Karpas-422 (cell line): ENCODE results near the gene POU3F1. TPM values are rescaled to one million over a fixed set of nuclear protein-coding genes. Genes with fewer than 3 reads are reported as not detected.
A peak's percentile ranks its signal among the peaks of the same experiment; 100 is the strongest.

Source experiments
- DNase-seq: peaks from one replicate; pipeline ENCODE4 v3.0.0-alpha.2; 2015
- H2AFZ ChIP-seq: fragments of 200-600 bp; sonication (generic); 2 replicates; pipeline ENCODE4 v1.6.1; 2014; ENCODE audit warnings: antibody characterized with exemption, low read length, mixed read lengths
- H3K27ac ChIP-seq: fragments of 200-600 bp; sonication (generic); 2 replicates; pipeline ENCODE4 v1.5.1; 2014; ENCODE audit warnings: mild to moderate bottlenecking, low read length, moderate library complexity
- H3K27me3 ChIP-seq: fragments of 200-600 bp; sonication (generic); 2 replicates; pipeline ENCODE4 v1.6.1; 2014; ENCODE audit warnings: low read length, mixed read lengths
- H3K36me3 ChIP-seq: fragments of 200-600 bp; sonication (generic); 2 replicates; pipeline ENCODE4 v1.6.1; 2014; ENCODE audit warnings: low read length, mixed read lengths; ENCODE audit not compliant: insufficient read depth
- H3K4me1 ChIP-seq: fragments of 200-600 bp; sonication (generic); 2 replicates; pipeline ENCODE4 v1.6.1; 2014; ENCODE audit warnings: mild to moderate bottlenecking, low read length, mixed read lengths
- H3K4me2 ChIP-seq: fragments of 200-600 bp; sonication (generic); 2 replicates; pipeline ENCODE4 v1.6.1; 2014; ENCODE audit warnings: low read length, low read depth, mild to moderate bottlenecking; ENCODE audit not compliant: poor library complexity, severe bottlenecking
- H3K4me3 ChIP-seq: fragments of 200-600 bp; sonication (generic); 2 replicates; pipeline ENCODE4 v1.5.1; 2014; ENCODE audit warnings: mild to moderate bottlenecking, antibody characterized with exemption, low read length, mixed read lengths
- H3K79me2 ChIP-seq: fragments of 200-600 bp; sonication (generic); 2 replicates; pipeline ENCODE4 v1.6.1; 2014; ENCODE audit warnings: mild to moderate bottlenecking, low read length, mixed read lengths
- H3K9ac ChIP-seq: fragments of 200-600 bp; sonication (generic); 2 replicates; pipeline ENCODE4 v1.6.0; 2014; ENCODE audit warnings: low read length
- H3K9me2 ChIP-seq: fragments of 200-600 bp; sonication (generic), shearing (Covaris generic); replicated peaks from 2 replicates; pipeline ENCODE4 v1.6.0; 2014; ENCODE audit warnings: mild to moderate bottlenecking, low read length, moderate library complexity; ENCODE audit not compliant: insufficient read depth
- H3K9me3 ChIP-seq: fragments of 300-700, 200-600 bp; sonication (generic); 2 replicates; pipeline ENCODE4 v1.6.1; 2014; ENCODE audit warnings: low read length, mixed read lengths
- H4K20me1 ChIP-seq: fragments of 200-600 bp; sonication (generic); 2 replicates; pipeline ENCODE4 v1.6.1; 2014; ENCODE audit warnings: mild to moderate bottlenecking, antibody characterized with exemption, low read length, low read depth; ENCODE audit not compliant: insufficient read depth
- total RNA-seq: library from RNA; depleted of rRNA; stranded (reverse); fragments of >200 nt; shearing (Covaris generic); gene quantifications from 2 replicates; pipeline ENCODE4 v1.2.3, GENCODE V29; 2014; ENCODE audit warnings: low replicate concordance; rRNA removed

POU3F1 gene
- 0.07 TPM in 1 of 2 replicates, not detected in the other for total RNA-seq

GRCh38 chr1:38046333-38046883 is at the start of gene POU3F1:
Gene POU3F1 (minus strand): TSS chr1:38046793. CDS start chr1:38046743, 50 bp downstream.
- Histone ChIP-seq H3K27me3 (no peaks in the 10 kb centered on the region), H3K4me1 (peaks cover 16% of the 10 kb centered on the region), H3K9me2 (no peaks in the 10 kb centered on the region), H3K4me3 (peak within 1 kb of the TSS; percentile 58; the same call in 1 of the 2 replicates), H4K20me1 (peaks cover 5% of the 10 kb centered on the region; the same call in 1 of the 2 replicates), H2AFZ (no peak within 1 kb of the TSS), H3K27ac (no peak within 1 kb of the TSS), H3K9ac (no peak within 1 kb of the TSS), H3K9me3 (no peaks in the 10 kb centered on the region), H3K36me3 (no peaks in the 10 kb centered on the region), H3K79me2 (no peaks in the 10 kb centered on the region), H3K4me2 (peak within 1 kb of the TSS; percentile 62)
- no peak for DNase-seq

GRCh38 chr1:38095454-38095931 is 48.9 kb upstream of the POU3F1 start:
- Histone ChIP-seq H3K9me2 (no peaks in the 10 kb centered on the region), H3K36me3 (no peaks in the 10 kb centered on the region), H2AFZ (no peak overlapping the region), H3K9ac (no peak overlapping the region), H3K9me3 (no peaks in the 10 kb centered on the region), H4K20me1 (no peaks in the 10 kb centered on the region), H3K27me3 (peaks cover 3% of the 10 kb centered on the region; the same call in 1 of the 2 replicates), H3K4me2 (no peak overlapping the region), H3K4me1 (0 out of 2 replicates have a peak, but pooled peaks cover 4% of the 10 kb centered on the region), H3K27ac (no peak overlapping the region), H3K4me3 (no peak overlapping the region), H3K79me2 (no peaks in the 10 kb centered on the region)
- DNase-seq, result no peak

- Histone ChIP-seq H2AFZ (no peak overlapping the region), H3K27me3 (peaks cover 3% of the 10 kb centered on the region; the same call in 1 of the 2 replicates), H3K79me2 (no peaks in the 10 kb centered on the region), H4K20me1 (no peaks in the 10 kb centered on the region), H3K9ac (no peak overlapping the region), H3K4me2 (no peak overlapping the region), H3K27ac (no peak overlapping the region), H3K4me3 (no peak overlapping the region), H3K9me2 (no peaks in the 10 kb centered on the region), H3K4me1 (0 out of 2 replicates have a peak, but pooled peaks cover 4% of the 10 kb centered on the region), H3K9me3 (no peaks in the 10 kb centered on the region), H3K36me3 (no peaks in the 10 kb centered on the region)
- DNase-seq, result no peak
Measured at GRCh38 chr1:38094711-38095290, 48.2 kb upstream of the POU3F1 start.

- Histone ChIP-seq H3K36me3 (no peaks in the 10 kb centered on the region), H3K4me1 (peaks cover 6% of the 10 kb centered on the region), H3K79me2 (no peaks in the 10 kb centered on the region), H3K27me3 (peaks cover 3% of the 10 kb centered on the region; the same call in 1 of the 2 replicates), H3K4me2 (no peak overlapping the region), H3K4me3 (no peak overlapping the region), H3K9me3 (no peaks in the 10 kb centered on the region), H3K9ac (no peak overlapping the region), H3K9me2 (no peaks in the 10 kb centered on the region), H3K27ac (no peak overlapping the region), H2AFZ (no peak overlapping the region), H4K20me1 (no peaks in the 10 kb centered on the region)
- DNase-seq, result no peak
Measured at GRCh38 chr1:38093569-38094520, 47.3 kb upstream of the POU3F1 start.

DNA sequence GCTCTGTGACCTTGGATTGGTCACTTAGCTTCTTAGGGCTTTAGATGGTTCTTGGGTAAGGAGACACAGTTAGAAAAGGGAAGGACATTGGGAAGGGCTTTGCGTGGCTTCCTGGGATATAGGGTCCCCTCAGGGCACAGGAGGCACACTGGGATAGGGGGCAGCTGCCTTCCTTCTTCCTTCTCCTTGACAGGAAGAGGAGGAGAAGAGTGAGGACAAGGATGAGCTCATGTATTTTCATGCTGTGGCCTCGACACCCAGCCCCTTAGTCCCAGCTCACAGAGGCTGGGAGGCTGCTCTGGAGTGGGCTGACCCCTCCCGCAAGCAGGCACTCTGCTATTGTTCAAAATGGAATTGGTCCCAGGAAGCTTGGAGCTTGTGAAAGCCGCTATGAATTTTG is 45.7 kb upstream of the POU3F1 start:
- Histone ChIP-seq H3K79me2 (no peaks in the 10 kb centered on the region), H3K36me3 (no peaks in the 10 kb centered on the region), H3K27ac (no peak overlapping the region), H3K4me3 (no peak overlapping the region), H3K9me2 (no peaks in the 10 kb centered on the region), H3K9ac (no peak overlapping the region), H2AFZ (no peak overlapping the region), H3K27me3 (peaks cover 3% of the 10 kb centered on the region; the same call in 1 of the 2 replicates), H4K20me1 (no peaks in the 10 kb centered on the region), H3K9me3 (no peaks in the 10 kb centered on the region), H3K4me2 (no peak overlapping the region), H3K4me1 (peaks cover 10% of the 10 kb centered on the region)
- no peak for DNase-seq

GRCh38 chr1:38090796-38091195 is 44.2 kb upstream of the POU3F1 start:
- DNase-seq, result no peak
- no peaks in the 10 kb centered on the region for H3K9me2 ChIP-seq
- H3K9me3 ChIP-seq, result no peaks in the 10 kb centered on the region
- H3K4me1 ChIP-seq, result peaks cover 10% of the 10 kb centered on the region
- H3K79me2 ChIP-seq, result no peaks in the 10 kb centered on the region
- H3K27ac ChIP-seq, result no peak overlapping the region
- peaks cover 3% of the 10 kb centered on the region; the same call in 1 of the 2 replicates for H3K27me3 ChIP-seq
- H2AFZ ChIP-seq, result no peak overlapping the region
- H3K9ac ChIP-seq, result no peak overlapping the region
- no peak overlapping the region for H3K4me2 ChIP-seq
- H3K36me3 ChIP-seq, result no peaks in the 10 kb centered on the region
- H4K20me1 ChIP-seq, result no peaks in the 10 kb centered on the region
- no peak overlapping the region for H3K4me3 ChIP-seq

DNA sequence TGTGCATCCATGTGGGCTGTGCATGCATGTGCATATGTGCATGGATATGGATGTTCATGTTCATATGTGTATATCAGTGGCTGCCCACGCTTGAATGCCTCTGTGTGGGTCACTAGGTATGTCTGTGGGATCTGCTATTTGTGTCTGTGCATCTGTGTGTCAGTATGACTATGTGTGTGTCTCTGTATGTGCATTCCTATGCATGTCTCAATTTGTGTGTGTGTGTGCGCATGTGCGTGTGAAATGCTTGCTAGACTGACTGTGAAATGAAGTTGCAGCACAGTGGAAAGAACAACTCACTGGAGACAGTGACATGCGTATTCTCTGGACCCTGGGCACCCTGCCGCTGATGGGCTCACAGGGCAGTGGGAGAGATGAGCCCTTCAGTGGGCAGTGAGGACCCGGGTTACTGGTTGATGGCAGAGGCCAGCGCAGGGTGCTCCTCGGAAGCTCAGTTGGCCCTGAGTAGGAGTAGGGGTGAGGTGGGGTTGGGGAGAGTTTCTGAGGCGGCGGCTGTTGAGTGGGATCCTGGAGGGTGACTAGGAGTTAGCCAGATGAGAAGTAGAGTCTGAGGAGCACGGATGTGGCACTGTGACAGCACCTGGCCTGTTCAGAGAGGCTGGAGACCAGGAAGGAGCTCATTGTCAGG is 43.2 kb upstream of the POU3F1 start:
- peaks cover 3% of the 10 kb centered on the region; the same call in 1 of the 2 replicates for H3K27me3 ChIP-seq
- H3K4me3 ChIP-seq, result no peak overlapping the region
- no peak overlapping the region for H2AFZ ChIP-seq
- no peaks in the 10 kb centered on the region for H3K9me3 ChIP-seq
- no peaks in the 10 kb centered on the region for H3K79me2 ChIP-seq
- no peaks in the 10 kb centered on the region for H3K9me2 ChIP-seq
- H3K4me2 ChIP-seq, result no peak overlapping the region
- H4K20me1 ChIP-seq, result no peaks in the 10 kb centered on the region
- H3K27ac ChIP-seq, result no peak overlapping the region
- no peaks in the 10 kb centered on the region for H3K36me3 ChIP-seq
- no peak overlapping the region for H3K9ac ChIP-seq
- no peak for DNase-seq
- peaks cover 10% of the 10 kb centered on the region for H3K4me1 ChIP-seq
